Ishikawa (cell line): Measurements from ENCODE around the gene EXOSC5.

ENCODE experiments used
- CEBPB ChIP-seq: IDR thresholded peaks from 2 replicates; pipeline ENCODE4 v1.6.1; 2012
- CREB1 ChIP-seq: IDR thresholded peaks from 2 replicates; pipeline ENCODE4 v1.6.1; 2012; ENCODE audit warnings: low read depth
- EGR1 ChIP-seq: IDR thresholded peaks from 2 replicates; pipeline ENCODE4 v1.6.1; 2012
- EP300 ChIP-seq: IDR thresholded peaks from 2 replicates; pipeline ENCODE4 v1.6.1; 2012; ENCODE audit warnings: borderline replicate concordance
- FOXM1 ChIP-seq: IDR thresholded peaks from 2 replicates; pipeline ENCODE4 v1.6.1; 2012; ENCODE audit warnings: low read depth, borderline replicate concordance
- MAX ChIP-seq: IDR thresholded peaks from 2 replicates; pipeline ENCODE4 v1.6.1; 2012
- NFIC ChIP-seq: IDR thresholded peaks from 2 replicates; pipeline ENCODE4 v1.6.1; 2012
- RAD21 ChIP-seq: IDR thresholded peaks from 2 replicates; pipeline ENCODE4 v1.6.1; 2012; ENCODE audit warnings: low read depth
- TAF1 ChIP-seq: IDR thresholded peaks from 2 replicates; pipeline ENCODE4 v1.6.1; 2012; ENCODE audit warnings: low read depth, mild to moderate bottlenecking
- TCF12 ChIP-seq: IDR thresholded peaks from 2 replicates; pipeline ENCODE4 v1.6.1; 2012; ENCODE audit warnings: low read depth
- TEAD4 ChIP-seq: IDR thresholded peaks from 2 replicates; pipeline ENCODE4 v1.6.1; 2012
- YY1 ChIP-seq: IDR thresholded peaks from 2 replicates; pipeline ENCODE4 v1.6.1; 2012; ENCODE audit warnings: low read depth
- ZBTB7A ChIP-seq: IDR thresholded peaks from 2 replicates; pipeline ENCODE4 v1.6.1; 2012; ENCODE audit warnings: low read depth
- TF ChIP-seq, protein P1 (sequence below): IDR thresholded peaks from 2 replicates; pipeline ENCODE4 v1.6.1; 2012; ENCODE audit warnings: low read depth, mild to moderate bottlenecking
- TF ChIP-seq, protein P2 (sequence below): IDR thresholded peaks from 2 replicates; pipeline ENCODE4 v1.6.1; 2012

Gene EXOSC5

DNA sequence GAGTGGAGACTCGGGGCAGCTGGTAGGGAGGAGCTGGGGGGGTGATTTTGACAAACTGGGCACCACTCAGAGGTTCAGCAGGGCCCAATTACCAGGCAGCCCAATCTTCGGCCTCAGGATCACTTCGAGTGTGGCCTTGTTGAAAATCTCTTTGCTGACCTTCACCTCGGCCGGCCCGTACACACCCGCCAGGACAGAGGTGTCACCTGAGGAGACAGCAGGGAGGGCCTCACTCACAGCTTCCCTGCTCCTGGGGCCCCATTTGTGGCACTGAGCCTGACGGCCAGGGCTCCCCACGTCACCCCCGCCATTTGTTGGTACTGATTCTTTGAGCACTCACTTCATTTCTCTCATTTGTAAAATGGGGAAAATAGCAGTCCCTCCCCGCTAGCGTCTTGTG lies 4.4 kb downstream of the EXOSC5 start:
- no peak for TF ChIP-seq EGR1
- TF ChIP-seq MAX: no peak
- no peak for TF ChIP-seq NFIC
- no peak for TF ChIP-seq TAF1
- TF ChIP-seq CREB1: no peak
- TF ChIP-seq YY1: no peak
- TF ChIP-seq CEBPB: no peak
- no peak for TF ChIP-seq RAD21
- TF ChIP-seq TEAD4: no peak
- TF ChIP-seq EP300: no peak
- TF ChIP-seq, protein P1, sequence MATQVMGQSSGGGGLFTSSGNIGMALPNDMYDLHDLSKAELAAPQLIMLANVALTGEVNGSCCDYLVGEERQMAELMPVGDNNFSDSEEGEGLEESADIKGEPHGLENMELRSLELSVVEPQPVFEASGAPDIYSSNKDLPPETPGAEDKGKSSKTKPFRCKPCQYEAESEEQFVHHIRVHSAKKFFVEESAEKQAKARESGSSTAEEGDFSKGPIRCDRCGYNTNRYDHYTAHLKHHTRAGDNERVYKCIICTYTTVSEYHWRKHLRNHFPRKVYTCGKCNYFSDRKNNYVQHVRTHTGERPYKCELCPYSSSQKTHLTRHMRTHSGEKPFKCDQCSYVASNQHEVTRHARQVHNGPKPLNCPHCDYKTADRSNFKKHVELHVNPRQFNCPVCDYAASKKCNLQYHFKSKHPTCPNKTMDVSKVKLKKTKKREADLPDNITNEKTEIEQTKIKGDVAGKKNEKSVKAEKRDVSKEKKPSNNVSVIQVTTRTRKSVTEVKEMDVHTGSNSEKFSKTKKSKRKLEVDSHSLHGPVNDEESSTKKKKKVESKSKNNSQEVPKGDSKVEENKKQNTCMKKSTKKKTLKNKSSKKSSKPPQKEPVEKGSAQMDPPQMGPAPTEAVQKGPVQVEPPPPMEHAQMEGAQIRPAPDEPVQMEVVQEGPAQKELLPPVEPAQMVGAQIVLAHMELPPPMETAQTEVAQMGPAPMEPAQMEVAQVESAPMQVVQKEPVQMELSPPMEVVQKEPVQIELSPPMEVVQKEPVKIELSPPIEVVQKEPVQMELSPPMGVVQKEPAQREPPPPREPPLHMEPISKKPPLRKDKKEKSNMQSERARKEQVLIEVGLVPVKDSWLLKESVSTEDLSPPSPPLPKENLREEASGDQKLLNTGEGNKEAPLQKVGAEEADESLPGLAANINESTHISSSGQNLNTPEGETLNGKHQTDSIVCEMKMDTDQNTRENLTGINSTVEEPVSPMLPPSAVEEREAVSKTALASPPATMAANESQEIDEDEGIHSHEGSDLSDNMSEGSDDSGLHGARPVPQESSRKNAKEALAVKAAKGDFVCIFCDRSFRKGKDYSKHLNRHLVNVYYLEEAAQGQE: no peak

GRCh38 chr19:41391618-41392017 lies 5.5 kb downstream of the EXOSC5 start:
- TF ChIP-seq TAF1 (no peak), TEAD4 (no peak), YY1 (no peak), CREB1 (no peak), EGR1 (no peak), FOXM1 (no peak), MAX (no peak), TCF12 (no peak), CEBPB (no peak), ZBTB7A (no peak), NFIC (no peak), EP300 (no peak), RAD21 (no peak)
- TF ChIP-seq, protein P2, sequence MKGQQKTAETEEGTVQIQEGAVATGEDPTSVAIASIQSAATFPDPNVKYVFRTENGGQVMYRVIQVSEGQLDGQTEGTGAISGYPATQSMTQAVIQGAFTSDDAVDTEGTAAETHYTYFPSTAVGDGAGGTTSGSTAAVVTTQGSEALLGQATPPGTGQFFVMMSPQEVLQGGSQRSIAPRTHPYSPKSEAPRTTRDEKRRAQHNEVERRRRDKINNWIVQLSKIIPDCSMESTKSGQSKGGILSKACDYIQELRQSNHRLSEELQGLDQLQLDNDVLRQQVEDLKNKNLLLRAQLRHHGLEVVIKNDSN: no peak
- TF ChIP-seq, protein P1: no peak

DNA sequence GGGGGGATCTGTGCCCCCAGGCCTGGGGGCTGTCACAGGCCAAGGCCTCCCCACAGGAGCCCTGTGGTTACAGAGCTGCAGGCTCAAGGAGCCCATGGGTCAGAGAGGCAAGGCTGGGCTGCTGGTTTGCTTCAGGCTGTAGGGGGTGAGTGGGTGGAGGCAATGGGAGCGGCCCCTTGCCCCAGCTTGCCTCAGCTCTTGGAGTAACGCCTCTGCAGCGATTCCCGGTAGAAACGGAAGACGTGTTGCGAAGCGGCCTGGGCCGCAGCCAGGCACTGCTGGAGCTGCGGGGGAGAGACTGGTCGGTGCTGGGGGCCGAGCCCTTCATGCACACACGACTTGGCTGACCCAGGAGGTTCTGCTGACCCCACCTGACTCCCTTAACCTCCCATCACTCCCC lies 10.7 kb downstream of the EXOSC5 start:
- TF ChIP-seq TEAD4 (no peak), YY1 (no peak), TCF12 (no peak), TAF1 (no peak), CREB1 (no peak), EP300 (no peak), MAX (no peak), ZBTB7A (no peak), CEBPB (no peak), EGR1 (no peak), RAD21 (no peak), FOXM1 (no peak), NFIC (no peak)
- TF ChIP-seq, protein P1: no peak
- TF ChIP-seq, protein P2: no peak

- TF ChIP-seq RAD21 (no peak), CREB1 (no peak), TAF1 (no peak), FOXM1 (no peak), CEBPB (no peak), NFIC (no peak), YY1 (no peak), EP300 (no peak), TCF12 (no peak), ZBTB7A (no peak), EGR1 (no peak), MAX (no peak), TEAD4 (no peak)
- TF ChIP-seq, protein P2: no peak
- TF ChIP-seq, protein P1: no peak
Measured at GRCh38 chr19:41384351-41384750, 12.8 kb downstream of the EXOSC5 start.
